IMR-90 (cell line): ENCODE measurements around the gene PTEN. TPM values are rescaled to one million over a fixed set of nuclear protein-coding genes. Genes with fewer than 3 reads are reported as not detected.
A peak's percentile ranks its signal among the peaks of the same experiment; 100 is the strongest.
"Not testable (repeated sequence)": the region's sequence is repeated elsewhere in the genome, so short reads cannot be mapped to it uniquely, and the experiment has no call there.

ENCODE experiments used
- ATAC-seq: fragments of 200-7000 bp; cut with Tn5 transposase; 2 replicates; pipeline ENCODE4 v1.9.1; 2020; ENCODE audit warnings: low read depth, mild to moderate bottlenecking, moderate library complexity
- BruUV-seq: library from RNA; stranded (reverse); fragments of 400-500 nt; replicated peaks from 2 replicates; lab custom pipeline; 2021; lab: Mats Ljungman, UMichigan
- CTCF ChIA-PET: fragments of 300-600 bp; formaldehyde crosslinking; extraction: SDS; loops from one replicate; lab custom pipeline; 2021; ENCODE audit warnings: antibody characterized with exemption; lab: Yijun Ruan, JAX
- POLR2A ChIA-PET: fragments of 300-600 bp; sonication (Branson Sonifier 250); formaldehyde crosslinking; loops from one replicate; lab custom pipeline; 2022; ENCODE audit warnings: antibody characterized with exemption; ENCODE audit not compliant: unreplicated experiment; lab: Charles Lee
- DNase-seq: peaks from one replicate; pipeline ENCODE4 v3.0.0; 2013
- H2AFZ ChIP-seq: replicated peaks from 2 replicates; pipeline ENCODE3; 2013; ENCODE audit warnings: low read length, mild to moderate bottlenecking; ENCODE audit not compliant: poor library complexity
- H2AK5ac ChIP-seq: 2 replicates; pipeline ENCODE4 v1.6.1; 2013; ENCODE audit warnings: low read depth, low read length, inconsistent platforms
- H2AK9ac ChIP-seq: replicated peaks from 2 replicates; pipeline ENCODE3; 2013; ENCODE audit warnings: mild to moderate bottlenecking, low read depth, low read length, moderate library complexity; ENCODE audit not compliant: poor library complexity
- H2BK120ac ChIP-seq: 2 replicates; pipeline ENCODE4 v1.6.1; 2013; ENCODE audit warnings: low read depth, low read length, inconsistent platforms
- H2BK15ac ChIP-seq: 3 replicates; pipeline ENCODE4 v1.6.1; 2013; ENCODE audit warnings: low read depth, low read length, inconsistent platforms
- H2BK20ac ChIP-seq: 2 replicates; pipeline ENCODE4 v1.6.1; 2013; ENCODE audit warnings: low read depth, mild to moderate bottlenecking, inconsistent platforms, low read length, moderate library complexity
- H2BK5ac ChIP-seq: 2 replicates; pipeline ENCODE4 v1.6.1; 2013; ENCODE audit warnings: mild to moderate bottlenecking, low read depth, low read length, inconsistent platforms; ENCODE audit not compliant: poor library complexity, severe bottlenecking
- H3K14ac ChIP-seq: replicated peaks from 2 replicates; pipeline ENCODE4 v1.6.1; 2013; ENCODE audit warnings: low read depth, low read length, inconsistent platforms
- H3K18ac ChIP-seq: 2 replicates; pipeline ENCODE4 v1.6.1; 2013; ENCODE audit warnings: low read depth, low read length, control low read depth
- H3K23ac ChIP-seq: 2 replicates; pipeline ENCODE4 v1.6.1; 2013; ENCODE audit warnings: low read depth, low read length, inconsistent platforms
- H3K27ac ChIP-seq: 2 replicates; pipeline ENCODE4 v1.5.1; 2013; ENCODE audit warnings: mild to moderate bottlenecking, control low read depth, low read length; ENCODE audit not compliant: insufficient read depth
- H3K27me3 ChIP-seq: 2 replicates; pipeline ENCODE4 v1.6.1; 2013; ENCODE audit warnings: low read length; ENCODE audit not compliant: control insufficient read depth, insufficient read depth
- H3K36me3 ChIP-seq: 2 replicates; pipeline ENCODE4 v1.6.1; 2013; ENCODE audit warnings: low read length, mixed read lengths; ENCODE audit not compliant: control insufficient read depth, insufficient read depth
- H3K4ac ChIP-seq: 2 replicates; pipeline ENCODE4 v1.6.1; 2013; ENCODE audit warnings: low read depth, low read length, inconsistent platforms
- H3K4me1 ChIP-seq: 2 replicates; pipeline ENCODE4 v1.6.1; 2013; ENCODE audit warnings: low read length, mixed read lengths; ENCODE audit not compliant: control insufficient read depth, insufficient read depth
- H3K4me2 ChIP-seq: 2 replicates; pipeline ENCODE4 v1.6.1; 2013; ENCODE audit warnings: low read depth, mild to moderate bottlenecking, control low read depth, low read length, moderate library complexity
- H3K4me3 ChIP-seq: 2 replicates; pipeline ENCODE4 v1.5.1; 2013; ENCODE audit warnings: low read depth, mild to moderate bottlenecking, control low read depth, low read length, moderate library complexity; ENCODE audit not compliant: insufficient read depth
- H3K56ac ChIP-seq: 2 replicates; pipeline ENCODE4 v1.6.1; 2013; ENCODE audit warnings: low read length, inconsistent platforms; ENCODE audit not compliant: insufficient read depth; ENCODE audit errors: extremely low read depth
- H3K79me1 ChIP-seq, 2 experiments: 2 replicates each; pipeline ENCODE4 v1.6.1; 2013; ENCODE audit warnings: low read length in 2 of 2, inconsistent platforms in 1 of 2, low read depth in 1 of 2
- H3K9ac ChIP-seq: 2 replicates; pipeline ENCODE4 v1.6.1; 2013; ENCODE audit warnings: low read depth, low read length, control low read depth
- H3K9me1 ChIP-seq: 2 replicates; pipeline ENCODE4 v1.6.1; 2013; ENCODE audit warnings: low read length, inconsistent platforms; ENCODE audit not compliant: insufficient read depth
- H3K9me3 ChIP-seq: 2 replicates; pipeline ENCODE4 v1.6.1; 2013; ENCODE audit warnings: low read length; ENCODE audit not compliant: control insufficient read depth, insufficient read depth
- H4K20me1 ChIP-seq: 2 replicates; pipeline ENCODE4 v1.6.1; 2013; ENCODE audit warnings: low read length, inconsistent platforms; ENCODE audit not compliant: insufficient read depth
- H4K5ac ChIP-seq: 2 replicates; pipeline ENCODE4 v1.6.1; 2013; ENCODE audit warnings: mild to moderate bottlenecking, low read depth, low read length, control low read depth
- H4K8ac ChIP-seq, 2 experiments: 2 replicates each; pipeline ENCODE4 v1.6.1; 2013; ENCODE audit warnings: low read depth in 2 of 2, low read length in 2 of 2, control low read depth in 1 of 2, inconsistent platforms in 1 of 2
- H4K91ac ChIP-seq: 2 replicates; pipeline ENCODE4 v1.6.1; 2013; ENCODE audit warnings: low read depth, low read length, inconsistent platforms; ENCODE audit not compliant: insufficient read depth
- CEBPB ChIP-seq: IDR thresholded peaks from 2 replicates; pipeline ENCODE4 v1.6.1; 2012; ENCODE audit warnings: low read depth, low read length, improper control_type of control experiment
- WGBS, 2 experiments: methylation state at CpG; one replicate each; pipeline versions ENCODE4 v1.1.5 to v1.1.7; 2013; ENCODE audit warnings: missing lambda C conversion rate in 2 of 2; ENCODE audit not compliant: insufficient read length in 1 of 2; ENCODE audit errors: extremely low coverage in 2 of 2; 5-methylcytosine and 5-hydroxymethylcytosine counted together
- dilution Hi-C: fragments of 300-500 bp; cut with HindIII; formaldehyde crosslinking; loops from one replicate; pipeline ENCODE4 v1.14.3; 2018; ENCODE audit warnings: low sequenced_read_pairs; ENCODE audit not compliant: unreplicated experiment
- in situ Hi-C: fragments of 300-500 bp; cut with MboI; formaldehyde crosslinking; loops from 3 replicates; pipeline ENCODE4 v1.14.3; 2019; ENCODE audit warnings: low sequenced_read_pairs, inconsistent platforms, mixed read lengths
- intact Hi-C: fragments of 100-400 bp; cut with micrococcal nuclease; formaldehyde crosslinking; loops from 2 replicates; pipeline ENCODE4 v1.10.0; 2022
- polyA plus RNA-seq, 3 experiments: library from polyadenylated mRNA; depleted of rRNA; stranded (reverse); fragments of >200 nt; gene quantifications; 2 replicates each; pipeline ENCODE4 v1.2.3, GENCODE V29; 2012; ENCODE audit warnings: low replicate concordance in 1 of 3
- total RNA-seq: library from RNA; depleted of rRNA; stranded (reverse); fragments of >200 nt; gene quantifications from 2 replicates; pipeline ENCODE4 v1.2.3, GENCODE V29; 2012

Gene PTEN
- total and polyA plus RNA-seq, 2 of the 4 experiments (the other 2 are of a cell fraction): 12.0 to 38.9 TPM

GRCh38 chr10:87846711-87847110, 16.7 kb upstream of the PTEN start:
- BruUV-seq, H3K18ac ChIP-seq, H3K4ac ChIP-seq, H3K9ac ChIP-seq, H4K20me1 ChIP-seq, H3K56ac ChIP-seq, H2BK5ac ChIP-seq, H2AK9ac ChIP-seq, ATAC-seq, H2AFZ ChIP-seq, CTCF ChIA-PET, H3K36me3 ChIP-seq, H2BK20ac ChIP-seq, H4K5ac ChIP-seq, H2AK5ac ChIP-seq, H3K23ac ChIP-seq, DNase-seq, H3K4me3 ChIP-seq, H3K27me3 ChIP-seq, H2BK120ac ChIP-seq, H3K14ac ChIP-seq, H3K79me1 ChIP-seq, H4K91ac ChIP-seq, H3K4me1 ChIP-seq, H3K4me2 ChIP-seq, H3K27ac ChIP-seq, POLR2A ChIA-PET, H2BK15ac ChIP-seq, intact Hi-C loops, in situ Hi-C loops, H3K9me3 ChIP-seq, H4K8ac ChIP-seq, dilution Hi-C loops: not testable (repeated sequence)
- whole genome bisulfite sequencing, 2 experiments: no CpG with 5 or more reads among the region's 8 CpGs
- peaks cover 14% of the 10 kb centered on the region for H3K9me1 ChIP-seq
- TF ChIP-seq CEBPB: 0 out of 2 replicates have a peak, but pooled peaks have one; percentile 15
